ENCODE measurements around the gene MAP4K4. TPM values are rescaled to one million over a fixed set of nuclear protein-coding genes. Genes with fewer than 3 reads are reported as not detected.

The MAP4K4 gene
- total RNA-seq, 1 donor from 2014 or later, result 91.9 TPM

DNA sequence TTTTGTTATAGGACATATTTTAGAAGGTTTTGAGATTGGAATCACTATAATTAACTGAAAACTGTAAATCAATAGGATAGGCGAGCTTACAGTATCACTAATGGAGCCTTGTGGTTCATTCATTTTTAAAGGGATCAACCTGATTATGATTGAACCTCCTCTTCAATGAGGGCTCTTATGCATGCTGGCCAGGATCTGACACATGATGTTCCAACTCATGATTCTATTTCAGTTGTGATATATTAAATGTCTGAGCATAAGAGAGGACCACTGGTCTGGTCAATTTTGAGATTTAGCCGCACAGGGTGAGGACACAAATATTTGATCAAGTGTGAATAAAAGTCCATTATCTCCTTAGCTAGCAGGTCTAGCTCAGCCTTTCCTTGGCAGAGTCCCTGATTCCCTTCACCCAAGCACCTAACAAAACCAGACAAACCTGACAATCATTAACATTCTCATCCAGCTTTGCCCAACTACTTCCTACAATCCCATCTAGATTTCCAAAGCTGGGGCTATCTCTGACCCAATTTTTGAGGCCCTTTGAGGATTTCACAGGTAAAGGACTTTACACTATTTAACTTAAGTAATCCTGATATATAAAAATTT lies 6.9 kb upstream of the MAP4K4 start:
- Mint-ChIP-seq H3K27me3 (ENCODE audit: insufficient read depth, low read depth) (peaks cover 2% of the 10 kb centered on the region), H3K4me1 (no peaks in the 10 kb centered on the region), H3K36me3 (no peaks in the 10 kb centered on the region), H3K4me3 (no peak overlapping the region), H3K27ac (no peak overlapping the region), H3K9me3 (peaks cover 2% of the 10 kb centered on the region)
- no peaks in the 10 kb centered on the region for H3K4me1 ChIP-seq
- no peak overlapping the region for H3K9ac ChIP-seq
- no peaks in the 10 kb centered on the region for H4K20me1 ChIP-seq (ENCODE audit: low read depth)
- no peaks in the 10 kb centered on the region for H3K36me3 ChIP-seq
- H3K9me3 ChIP-seq (ENCODE audit: low read depth), result no peaks in the 10 kb centered on the region
- no peak overlapping the region for H2AFZ ChIP-seq (replicated peaks)
- H3K4me2 ChIP-seq, result no peak overlapping the region
- no peaks in the 10 kb centered on the region for H3K27me3 ChIP-seq
- no peaks in the 10 kb centered on the region for H3F3A ChIP-seq (ENCODE audit: low read depth)
- TF ChIP-seq, protein P1, sequence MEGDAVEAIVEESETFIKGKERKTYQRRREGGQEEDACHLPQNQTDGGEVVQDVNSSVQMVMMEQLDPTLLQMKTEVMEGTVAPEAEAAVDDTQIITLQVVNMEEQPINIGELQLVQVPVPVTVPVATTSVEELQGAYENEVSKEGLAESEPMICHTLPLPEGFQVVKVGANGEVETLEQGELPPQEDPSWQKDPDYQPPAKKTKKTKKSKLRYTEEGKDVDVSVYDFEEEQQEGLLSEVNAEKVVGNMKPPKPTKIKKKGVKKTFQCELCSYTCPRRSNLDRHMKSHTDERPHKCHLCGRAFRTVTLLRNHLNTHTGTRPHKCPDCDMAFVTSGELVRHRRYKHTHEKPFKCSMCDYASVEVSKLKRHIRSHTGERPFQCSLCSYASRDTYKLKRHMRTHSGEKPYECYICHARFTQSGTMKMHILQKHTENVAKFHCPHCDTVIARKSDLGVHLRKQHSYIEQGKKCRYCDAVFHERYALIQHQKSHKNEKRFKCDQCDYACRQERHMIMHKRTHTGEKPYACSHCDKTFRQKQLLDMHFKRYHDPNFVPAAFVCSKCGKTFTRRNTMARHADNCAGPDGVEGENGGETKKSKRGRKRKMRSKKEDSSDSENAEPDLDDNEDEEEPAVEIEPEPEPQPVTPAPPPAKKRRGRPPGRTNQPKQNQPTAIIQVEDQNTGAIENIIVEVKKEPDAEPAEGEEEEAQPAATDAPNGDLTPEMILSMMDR (IDR thresholded peaks at IDR 0.05), result no peak
- TF ChIP-seq EZH2 (IDR thresholded peaks at IDR 0.05) (no peak), EZH2phosphoT487 (IDR thresholded peaks at IDR 0.05) (no peak)
- H3K27ac ChIP-seq, result no peak overlapping the region
- H3K4me3 ChIP-seq, result no peak overlapping the region
- DNase-seq (ENCODE audit: low spot score), result no peak
- no peaks in the 10 kb centered on the region for H3K79me2 ChIP-seq (ENCODE audit: low read depth)

DNA sequence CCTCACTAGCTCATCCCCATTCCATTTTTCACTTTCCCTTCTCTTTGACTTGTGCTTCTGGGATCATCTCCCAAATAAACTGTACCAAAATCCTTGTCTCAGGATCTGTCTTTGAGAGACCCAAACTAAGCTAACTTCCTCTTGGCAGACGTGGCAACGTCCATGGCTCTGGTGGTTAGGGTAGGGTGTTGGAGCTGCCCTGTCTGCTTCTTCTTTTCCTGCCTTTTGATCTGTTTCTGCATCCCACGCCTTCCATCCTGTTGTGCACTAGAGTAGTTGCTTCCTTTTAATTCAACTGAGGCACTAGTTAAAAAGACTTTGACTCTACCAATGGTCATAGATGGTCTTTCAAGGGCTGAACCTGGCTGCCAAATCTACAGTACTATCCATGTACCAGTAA lies 5.5 kb upstream of the MAP4K4 start:
- no peak for DNase-seq (ENCODE audit: low spot score)
- peaks cover 2% of the 10 kb centered on the region for H3K9me3 Mint-ChIP-seq
- Histone ChIP-seq H3K4me2 (no peak overlapping the region), H3K4me3 (no peak overlapping the region), H3K9me3 (ENCODE audit: low read depth) (no peaks in the 10 kb centered on the region), H4K20me1 (ENCODE audit: low read depth) (no peaks in the 10 kb centered on the region), H3K36me3 (no peaks in the 10 kb centered on the region), H3K27me3 (peaks cover 5% of the 10 kb centered on the region), H3K4me1 (no peaks in the 10 kb centered on the region), H3K27ac (no peak overlapping the region), H2AFZ (replicated peaks) (no peak overlapping the region), H3K9ac (no peak overlapping the region), H3F3A (ENCODE audit: low read depth) (peaks cover 14% of the 10 kb centered on the region), H3K79me2 (ENCODE audit: low read depth) (no peaks in the 10 kb centered on the region)
- no peak overlapping the region for H3K27ac Mint-ChIP-seq
- H3K27me3 Mint-ChIP-seq (ENCODE audit: insufficient read depth, low read depth), result peaks cover 2% of the 10 kb centered on the region
- TF ChIP-seq EZH2phosphoT487 (IDR thresholded peaks at IDR 0.05), result no peak
- TF ChIP-seq, protein P1 (IDR thresholded peaks at IDR 0.05), result no peak
- TF ChIP-seq EZH2 (IDR thresholded peaks at IDR 0.05), result no peak
- peaks cover 8% of the 10 kb centered on the region for H3K4me1 Mint-ChIP-seq
- H3K36me3 Mint-ChIP-seq, result no peaks in the 10 kb centered on the region
- H3K4me3 Mint-ChIP-seq, result no peak overlapping the region

DNA sequence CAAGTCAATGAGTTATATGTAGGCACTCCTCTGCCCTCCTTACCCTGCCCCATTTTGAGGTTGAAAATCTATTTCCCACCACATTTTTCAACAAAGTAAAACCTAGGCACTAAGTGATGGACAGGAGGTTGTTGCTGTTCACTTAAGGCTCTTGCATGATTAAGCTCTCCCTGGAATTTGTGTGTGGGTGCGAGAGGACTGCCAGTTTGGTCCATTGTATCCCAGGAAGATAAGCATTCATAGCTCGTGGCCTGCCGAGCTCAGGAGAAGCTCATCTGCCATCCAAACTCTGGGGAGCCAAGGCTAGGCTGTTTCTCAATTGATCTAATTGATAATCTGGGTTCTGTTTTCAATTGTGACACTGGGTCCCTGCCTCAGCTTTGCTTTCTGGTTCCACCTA lies 4.7 kb upstream of the MAP4K4 start:
- H3K9me3 ChIP-seq (ENCODE audit: low read depth), result no peaks in the 10 kb centered on the region
- no peak overlapping the region for H2AFZ ChIP-seq (replicated peaks)

More for the DNA sequence above, 4.7 kb upstream of the MAP4K4 start:
- Histone ChIP-seq H3K4me1 (no peaks in the 10 kb centered on the region), H3K27me3 (peaks cover 5% of the 10 kb centered on the region), H3K36me3 (no peaks in the 10 kb centered on the region), H3K27ac (no peak overlapping the region), H3K79me2 (ENCODE audit: low read depth) (no peaks in the 10 kb centered on the region), H4K20me1 (ENCODE audit: low read depth) (no peaks in the 10 kb centered on the region), H3K4me2 (no peak overlapping the region), H3K4me3 (no peak overlapping the region), H3F3A (ENCODE audit: low read depth) (peaks cover 18% of the 10 kb centered on the region), H3K9ac (no peak overlapping the region)
- peaks cover 2% of the 10 kb centered on the region for H3K9me3 Mint-ChIP-seq
- TF ChIP-seq EZH2phosphoT487 (IDR thresholded peaks at IDR 0.05) (no peak), EZH2 (IDR thresholded peaks at IDR 0.05) (no peak)
- TF ChIP-seq, protein P1 (IDR thresholded peaks at IDR 0.05), result no peak
- no peaks in the 10 kb centered on the region for H3K36me3 Mint-ChIP-seq
- H3K4me1 Mint-ChIP-seq, result peaks cover 8% of the 10 kb centered on the region
- H3K27ac Mint-ChIP-seq, result no peak overlapping the region
- DNase-seq (ENCODE audit: low spot score), result no peak
- H3K4me3 Mint-ChIP-seq, result no peak overlapping the region
- peaks cover 2% of the 10 kb centered on the region for H3K27me3 Mint-ChIP-seq (ENCODE audit: insufficient read depth, low read depth)

Measured in neural progenitor cell (in vitro differentiated cells).